Mesothelial cell of epicardium (in vitro differentiated cells): ENCODE data around the gene PDE1C. TPM values are rescaled to one million over a fixed set of nuclear protein-coding genes. Genes with fewer than 3 reads are reported as not detected.

Experiments used
- DNase-seq, 2 experiments: peaks; one replicate each; pipeline ENCODE4 v3.0.0; 2021; ENCODE audit warnings: low spot score in 2 of 2; ENCODE audit not compliant: unreplicated experiment in 2 of 2
- H3K27ac Mint-ChIP-seq: 2 replicates; pipeline ENCODE4 v1.8.0; 2021; ENCODE audit warnings: mixed read lengths
- H3K27me3 Mint-ChIP-seq: 2 replicates; pipeline ENCODE4 v1.8.0; 2021; ENCODE audit warnings: low read depth, mixed read lengths
- H3K36me3 Mint-ChIP-seq: 2 replicates; pipeline ENCODE4 v1.8.0; 2021; ENCODE audit warnings: mixed read lengths
- H3K4me1 Mint-ChIP-seq: 2 replicates; pipeline ENCODE4 v1.8.0; 2021; ENCODE audit warnings: mixed read lengths
- H3K4me3 Mint-ChIP-seq: 2 replicates; pipeline ENCODE4 v1.8.0; 2021; ENCODE audit warnings: mild to moderate bottlenecking, moderate library complexity, mixed read lengths
- H3K9me3 Mint-ChIP-seq: 2 replicates; pipeline ENCODE4 v1.8.0; 2021; ENCODE audit warnings: mixed read lengths
- total RNA-seq: library from RNA; stranded (reverse); gene quantifications from 3 replicates; pipeline ENCODE4 v1.2.1, GENCODE V29; 2021
- TF ChIP-seq, protein P1 (sequence below): fragments of 200-600 bp; sonication (generic); IDR thresholded peaks from one replicate; pipeline ENCODE4 v1.5.0; 2021; ENCODE audit warnings: antibody characterized with exemption; ENCODE audit not compliant: unreplicated experiment

Gene PDE1C
- total RNA-seq, 1 donor from 2014 or later = 0.94 TPM

DNA sequence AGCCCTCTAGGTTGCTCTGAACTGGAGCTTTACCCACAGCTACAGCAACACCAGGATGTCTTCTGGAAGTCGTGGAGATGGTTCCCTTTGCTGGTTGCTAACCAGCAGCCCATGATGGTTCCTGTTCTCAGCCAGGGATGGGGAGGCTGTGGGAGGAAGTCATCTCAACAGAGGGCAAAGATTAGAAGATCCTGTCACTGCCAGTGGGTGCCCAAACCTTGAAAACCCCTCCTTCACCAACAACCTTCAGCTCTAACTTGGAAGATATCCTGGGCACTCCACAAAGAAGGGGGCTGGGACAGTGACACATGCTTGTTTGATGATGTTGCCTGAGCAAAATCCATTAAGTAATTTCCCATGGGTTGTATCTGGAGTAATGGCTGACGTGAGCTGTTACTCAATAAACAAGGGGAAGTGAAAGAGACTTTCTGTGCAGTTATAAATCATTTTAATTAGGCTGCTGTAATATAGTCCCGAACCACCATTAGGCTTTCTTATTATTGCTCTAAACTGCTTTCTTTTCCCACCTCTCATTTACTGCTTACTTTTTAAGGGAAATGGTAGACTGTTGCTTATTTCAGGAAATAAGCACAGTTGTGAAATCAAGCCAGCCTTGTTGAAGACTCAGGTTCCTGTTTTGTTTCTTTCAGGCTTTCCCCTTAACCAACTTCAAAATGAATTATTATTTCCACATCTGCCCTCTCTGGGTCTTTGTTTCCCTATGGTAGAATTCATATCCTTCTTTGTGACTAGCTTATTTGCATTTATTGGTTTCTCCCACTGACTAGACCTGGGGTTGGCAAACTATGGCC is 258.4 kb downstream of the PDE1C start:
- no peaks in the 10 kb centered on the region for H3K36me3 Mint-ChIP-seq

DNA sequence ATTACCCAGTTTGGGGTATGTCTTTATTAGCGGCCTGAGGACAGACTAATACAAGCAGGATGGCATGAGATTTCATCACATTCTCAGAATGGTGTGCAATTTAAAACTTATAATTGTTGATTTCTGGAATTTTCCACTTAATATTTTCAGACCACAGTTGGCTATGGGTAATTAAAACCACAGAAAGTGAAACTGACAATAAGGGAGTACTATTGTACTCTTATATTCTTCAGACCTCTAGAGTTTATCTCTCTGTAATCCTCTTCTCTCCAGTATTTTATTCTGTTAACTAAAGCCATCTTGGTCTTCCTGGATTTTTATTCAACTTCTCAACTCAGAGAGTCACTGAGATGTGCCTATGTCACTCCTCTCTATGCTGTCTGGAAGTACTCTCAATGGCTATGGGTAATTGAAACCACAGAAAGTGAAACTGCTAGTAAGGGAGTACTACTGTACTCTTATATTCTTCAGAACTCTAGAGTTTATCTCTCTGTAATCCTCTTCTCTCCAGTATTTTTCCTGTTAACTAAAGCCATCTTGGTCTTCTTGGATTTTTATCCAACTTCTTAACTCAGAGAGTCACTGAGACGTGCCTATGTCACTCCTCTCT is 264.9 kb downstream of the PDE1C start:
- Mint-ChIP-seq H3K36me3 (no peaks in the 10 kb centered on the region), H3K9me3 (peaks cover 6% of the 10 kb centered on the region), H3K4me3 (no peak overlapping the region), H3K27ac (no peak overlapping the region), H3K4me1 (peaks cover 2% of the 10 kb centered on the region), H3K27me3 (peaks cover 24% of the 10 kb centered on the region)
- no peak for DNase-seq
- TF ChIP-seq, protein P1, sequence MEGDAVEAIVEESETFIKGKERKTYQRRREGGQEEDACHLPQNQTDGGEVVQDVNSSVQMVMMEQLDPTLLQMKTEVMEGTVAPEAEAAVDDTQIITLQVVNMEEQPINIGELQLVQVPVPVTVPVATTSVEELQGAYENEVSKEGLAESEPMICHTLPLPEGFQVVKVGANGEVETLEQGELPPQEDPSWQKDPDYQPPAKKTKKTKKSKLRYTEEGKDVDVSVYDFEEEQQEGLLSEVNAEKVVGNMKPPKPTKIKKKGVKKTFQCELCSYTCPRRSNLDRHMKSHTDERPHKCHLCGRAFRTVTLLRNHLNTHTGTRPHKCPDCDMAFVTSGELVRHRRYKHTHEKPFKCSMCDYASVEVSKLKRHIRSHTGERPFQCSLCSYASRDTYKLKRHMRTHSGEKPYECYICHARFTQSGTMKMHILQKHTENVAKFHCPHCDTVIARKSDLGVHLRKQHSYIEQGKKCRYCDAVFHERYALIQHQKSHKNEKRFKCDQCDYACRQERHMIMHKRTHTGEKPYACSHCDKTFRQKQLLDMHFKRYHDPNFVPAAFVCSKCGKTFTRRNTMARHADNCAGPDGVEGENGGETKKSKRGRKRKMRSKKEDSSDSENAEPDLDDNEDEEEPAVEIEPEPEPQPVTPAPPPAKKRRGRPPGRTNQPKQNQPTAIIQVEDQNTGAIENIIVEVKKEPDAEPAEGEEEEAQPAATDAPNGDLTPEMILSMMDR = no peak

More for the DNA sequence above, 258.4 kb downstream of the PDE1C start:
- TF ChIP-seq, protein P1 = no peak
- Mint-ChIP-seq H3K27ac (no peak overlapping the region), H3K4me3 (no peak overlapping the region), H3K4me1 (no peaks in the 10 kb centered on the region), H3K27me3 (peaks cover 30% of the 10 kb centered on the region), H3K9me3 (no peaks in the 10 kb centered on the region)
- DNase-seq = no peak

DNA sequence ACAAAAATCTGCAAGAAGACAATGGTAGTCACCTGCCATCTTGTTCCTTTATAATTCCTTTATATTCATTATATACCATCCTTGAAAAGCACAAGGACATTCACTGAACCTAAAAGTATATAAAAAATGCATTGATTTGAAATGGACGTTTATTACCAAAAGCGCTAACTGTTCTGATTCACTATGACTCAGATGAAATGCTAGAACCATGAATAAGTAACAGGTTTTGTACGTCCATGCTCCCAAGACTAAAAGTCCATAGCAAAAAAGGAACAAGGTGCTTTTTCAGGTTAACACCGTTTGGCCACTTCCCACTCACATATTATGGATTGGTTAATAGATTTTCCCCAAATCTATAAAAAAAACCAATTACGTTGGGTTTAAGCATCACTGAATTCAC is 273.8 kb downstream of the PDE1C start:
- Mint-ChIP-seq H3K27me3 (peaks cover 57% of the 10 kb centered on the region), H3K36me3 (no peaks in the 10 kb centered on the region), H3K27ac (no peak overlapping the region), H3K4me3 (no peak overlapping the region), H3K9me3 (no peaks in the 10 kb centered on the region), H3K4me1 (no peaks in the 10 kb centered on the region)
- no peak for DNase-seq
- TF ChIP-seq, protein P1 = no peak

DNA sequence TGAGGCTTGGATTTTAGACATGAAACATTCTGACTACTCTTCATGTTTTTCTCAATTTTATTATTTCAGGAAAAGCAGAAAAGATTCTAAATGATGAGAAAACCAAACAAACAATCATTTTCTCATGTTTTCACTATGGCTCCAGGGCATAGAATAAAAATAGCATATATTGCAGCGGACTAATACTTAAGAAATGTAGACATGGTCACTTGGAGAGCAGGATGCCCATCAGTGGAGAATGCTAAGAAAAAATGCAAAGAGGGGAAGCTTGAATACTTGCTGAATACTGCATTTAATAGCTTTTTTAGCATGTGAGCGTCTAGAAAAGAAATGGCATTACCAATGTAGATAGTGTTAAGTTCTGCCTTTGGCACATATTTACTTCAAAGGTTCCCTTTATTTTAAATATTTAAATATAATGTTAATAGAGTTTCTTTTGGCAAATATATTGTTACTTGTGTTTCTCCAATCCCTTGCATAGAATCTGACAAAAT is 275.3 kb downstream of the PDE1C start:
- no peak overlapping the region for H3K27ac Mint-ChIP-seq
- H3K4me1 Mint-ChIP-seq = no peaks in the 10 kb centered on the region
- H3K27me3 Mint-ChIP-seq = peaks cover 66% of the 10 kb centered on the region
- H3K9me3 Mint-ChIP-seq = no peaks in the 10 kb centered on the region
- no peaks in the 10 kb centered on the region for H3K36me3 Mint-ChIP-seq
- no peak for DNase-seq
- TF ChIP-seq, protein P1 = no peak
- no peak overlapping the region for H3K4me3 Mint-ChIP-seq

DNA sequence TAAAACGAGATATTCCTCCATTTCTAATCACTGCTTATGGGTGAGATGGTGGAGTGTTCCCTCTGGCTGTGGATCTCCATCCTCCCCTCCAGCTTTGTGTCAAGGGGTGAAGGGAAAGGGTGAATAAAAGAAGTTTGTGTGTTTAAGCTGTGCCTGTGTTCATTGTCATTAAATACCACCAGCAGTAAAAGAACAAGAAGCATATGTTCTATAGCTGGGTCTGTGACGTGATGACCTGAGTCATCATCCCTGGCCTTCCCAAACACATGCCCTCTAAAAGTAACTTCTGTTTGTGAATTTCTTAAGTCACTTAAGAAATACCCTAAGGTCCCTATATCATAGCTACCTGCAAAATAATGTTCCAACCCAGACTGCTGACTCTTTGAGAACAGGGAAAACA is 278.3 kb downstream of the PDE1C start:
- TF ChIP-seq, protein P1 = no peak
- no peak overlapping the region for H3K27ac Mint-ChIP-seq
- H3K36me3 Mint-ChIP-seq = no peaks in the 10 kb centered on the region
- no peak overlapping the region for H3K4me3 Mint-ChIP-seq
- H3K27me3 Mint-ChIP-seq = peaks cover 70% of the 10 kb centered on the region
- DNase-seq = no peak
- H3K4me1 Mint-ChIP-seq = no peaks in the 10 kb centered on the region
- H3K9me3 Mint-ChIP-seq = no peaks in the 10 kb centered on the region
